Esophagus muscularis mucosa (tissue), 4 donors: ENCODE data around the gene BOK. TPM values are rescaled to one million over a fixed set of nuclear protein-coding genes. Genes with fewer than 3 reads are reported as not detected.
"Not testable (repeated sequence)": the region's sequence is repeated elsewhere in the genome, so short reads cannot be mapped to it uniquely, and the experiment has no call there.

Experiments used
- DNase-seq: peaks from one replicate; pipeline ENCODE4 v3.0.0-alpha.2; 2017; ENCODE audit errors: extremely low spot score
- H3K27ac ChIP-seq, 4 donors: fragments of 200-600 bp; sonication (generic); replicated peaks in 1 of 4; 1 replicate in 3 of 4; 2 replicates in 1 of 4; pipeline ENCODE4 v1.5.1; 2016 to 2019; ENCODE audit warnings: mild to moderate bottlenecking in 1 of 4
- H3K27me3 ChIP-seq, 4 donors: fragments of 200-600 bp; sonication (generic); one replicate each; pipeline versions ENCODE4 v1.5.1 to v1.6.0; 2016 to 2019
- H3K36me3 ChIP-seq, 4 donors: fragments of 200-600 bp; sonication (generic); one replicate each; pipeline ENCODE4 v1.5.1; 2016 to 2019
- H3K4me1 ChIP-seq, 4 donors: fragments of 200-600 bp; sonication (generic); one replicate each; pipeline ENCODE4 v1.5.1; 2016 to 2019
- H3K4me3 ChIP-seq, 4 donors: fragments of 200-600 bp; sonication (generic); 1 replicate in 2 of 4; 2 replicates in 2 of 4; pipeline ENCODE4 v1.5.1; 2016 to 2019; ENCODE audit warnings: mild to moderate bottlenecking in 4 of 4, moderate library complexity in 1 of 4
- H3K9me3 ChIP-seq, 4 donors: fragments of 200-600 bp; sonication (generic); 1 replicate in 3 of 4; 2 replicates in 1 of 4; pipeline ENCODE4 v1.5.1; 2016 to 2019
- EP300 ChIP-seq: sonication (generic); formaldehyde crosslinking; IDR thresholded peaks from one replicate; pipeline ENCODE4 v1.6.1; 2017; ENCODE audit warnings: antibody characterized with exemption
- POLR2A ChIP-seq: fragments of 450-650 bp; IDR thresholded peaks from one replicate; pipeline ENCODE4 v1.6.1; 2017; ENCODE audit warnings: antibody characterized with exemption, moderate library complexity, mild to moderate bottlenecking, low read depth
- POLR2AphosphoS5 ChIP-seq, 2 donors: sonication (generic); formaldehyde crosslinking; IDR thresholded peaks; one replicate each; pipeline ENCODE4 v1.6.1; 2017; ENCODE audit warnings: antibody characterized with exemption in 2 of 2
- WGBS: methylation state at CpG from one replicate; pipeline ENCODE4 v1.1.5; 2018; 5-methylcytosine and 5-hydroxymethylcytosine counted together
- intact Hi-C: fragments of 100-400 bp; cut with DNase I; formaldehyde crosslinking; loops from one replicate; pipeline ENCODE4 v1.15.1; 2023
- total RNA-seq, 4 donors: library from RNA; depleted of rRNA; stranded (reverse); fragments of >200 nt; gene quantifications; one replicate each; pipeline versions ENCODE4 v1.1.0 to v1.2.1, GENCODE V29; 2016
- TF ChIP-seq, protein P1 (sequence below), 3 experiments: fragments of 200-600 bp in 2 of 3; fragments of 450-650 bp in 1 of 3; sonication (generic) in 2 of 3; IDR thresholded peaks; one replicate each; pipeline ENCODE4 v1.5.1; 2017 to 2019; ENCODE audit warnings: antibody characterized with exemption in 3 of 3, mild to moderate bottlenecking in 2 of 3, moderate library complexity in 1 of 3

BOK gene
- total RNA-seq, 4 donors from 2014 or later = 55.8 to 118 (median 73.7) TPM

DNA sequence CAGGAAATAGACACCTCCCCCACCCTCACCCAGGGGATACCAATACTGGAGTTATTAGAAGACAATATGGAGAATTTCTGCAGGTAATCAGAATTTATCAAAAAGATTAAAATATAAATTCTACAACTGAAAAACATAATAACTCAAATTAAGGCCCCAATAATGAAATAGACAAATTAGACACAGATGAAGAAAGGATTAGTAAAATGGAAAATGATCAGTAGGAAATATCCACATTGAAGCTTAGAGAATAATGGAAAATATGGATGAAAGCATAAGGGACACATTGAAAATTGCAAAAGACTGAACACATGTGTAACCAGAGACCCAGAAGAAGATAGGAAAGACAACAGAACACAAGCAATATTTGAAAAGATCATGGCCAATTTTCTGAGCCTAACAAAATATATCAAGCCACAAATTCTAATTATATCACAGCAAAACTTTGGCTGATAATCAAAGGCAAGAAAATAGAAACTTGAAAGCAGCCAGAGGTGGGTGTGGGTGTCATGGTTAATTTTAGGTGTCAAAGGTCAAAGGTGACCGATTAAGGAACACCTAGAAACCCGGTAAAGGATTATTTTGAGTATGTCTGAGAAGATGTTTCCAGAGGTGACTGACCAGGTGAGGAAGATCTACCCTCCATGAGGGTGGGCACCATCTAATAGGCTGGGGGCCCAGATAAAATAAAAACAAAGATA, 28.2 kb downstream of the BOK start:
- Histone ChIP-seq H3K36me3 (peaks cover 11 to 74% (median 45%) of the 10 kb centered on the region in 4 donors), H3K4me3 (no peak overlapping the region), H3K27me3 (no peaks in the 10 kb centered on the region), H3K27ac (no peak overlapping the region), H3K9me3 (peaks cover 0 to 33% (median 28%) of the 10 kb centered on the region in 4 donors), H3K4me1 (no peaks in the 10 kb centered on the region)
- 97% methylated on average over 2 of the region's 2 CpGs for WGBS
- no peak for DNase-seq
- TF ChIP-seq, protein P1, sequence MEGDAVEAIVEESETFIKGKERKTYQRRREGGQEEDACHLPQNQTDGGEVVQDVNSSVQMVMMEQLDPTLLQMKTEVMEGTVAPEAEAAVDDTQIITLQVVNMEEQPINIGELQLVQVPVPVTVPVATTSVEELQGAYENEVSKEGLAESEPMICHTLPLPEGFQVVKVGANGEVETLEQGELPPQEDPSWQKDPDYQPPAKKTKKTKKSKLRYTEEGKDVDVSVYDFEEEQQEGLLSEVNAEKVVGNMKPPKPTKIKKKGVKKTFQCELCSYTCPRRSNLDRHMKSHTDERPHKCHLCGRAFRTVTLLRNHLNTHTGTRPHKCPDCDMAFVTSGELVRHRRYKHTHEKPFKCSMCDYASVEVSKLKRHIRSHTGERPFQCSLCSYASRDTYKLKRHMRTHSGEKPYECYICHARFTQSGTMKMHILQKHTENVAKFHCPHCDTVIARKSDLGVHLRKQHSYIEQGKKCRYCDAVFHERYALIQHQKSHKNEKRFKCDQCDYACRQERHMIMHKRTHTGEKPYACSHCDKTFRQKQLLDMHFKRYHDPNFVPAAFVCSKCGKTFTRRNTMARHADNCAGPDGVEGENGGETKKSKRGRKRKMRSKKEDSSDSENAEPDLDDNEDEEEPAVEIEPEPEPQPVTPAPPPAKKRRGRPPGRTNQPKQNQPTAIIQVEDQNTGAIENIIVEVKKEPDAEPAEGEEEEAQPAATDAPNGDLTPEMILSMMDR (IDR thresholded peaks at IDR 0.05) = no peak
- TF ChIP-seq POLR2A = no peak
- intact Hi-C loops = no loop called here

DNA sequence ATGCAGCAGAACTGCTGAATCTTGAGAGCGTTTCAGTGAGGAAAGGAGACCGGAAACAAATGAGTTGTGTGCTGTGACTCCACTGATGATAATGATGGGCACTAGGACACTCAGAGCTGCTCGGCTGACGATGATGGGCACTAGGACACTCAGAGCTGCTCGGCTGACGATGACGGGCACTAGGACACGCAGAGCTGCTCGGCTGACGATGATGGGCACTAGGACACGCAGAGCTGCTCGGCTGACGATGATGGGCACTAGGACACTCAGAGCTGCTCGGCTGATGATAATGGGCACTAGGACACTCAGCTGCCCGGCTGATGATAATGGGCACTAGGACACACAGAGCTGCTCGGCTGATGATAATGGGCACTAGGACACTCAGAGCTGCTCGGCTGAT, 31.3 kb downstream of the BOK start:
- H3K4me3 ChIP-seq, DNase-seq, H3K4me1 ChIP-seq, intact Hi-C loops, H3K27ac ChIP-seq, H3K27me3 ChIP-seq: not testable (repeated sequence)
- Histone ChIP-seq H3K36me3 (peaks cover 19 to 74% (median 39%) of the 10 kb centered on the region in 4 donors), H3K9me3 (peaks cover 0 to 33% (median 28%) of the 10 kb centered on the region in 4 donors)
- 99% methylated on average over 14 of the region's 17 CpGs for WGBS

DNA sequence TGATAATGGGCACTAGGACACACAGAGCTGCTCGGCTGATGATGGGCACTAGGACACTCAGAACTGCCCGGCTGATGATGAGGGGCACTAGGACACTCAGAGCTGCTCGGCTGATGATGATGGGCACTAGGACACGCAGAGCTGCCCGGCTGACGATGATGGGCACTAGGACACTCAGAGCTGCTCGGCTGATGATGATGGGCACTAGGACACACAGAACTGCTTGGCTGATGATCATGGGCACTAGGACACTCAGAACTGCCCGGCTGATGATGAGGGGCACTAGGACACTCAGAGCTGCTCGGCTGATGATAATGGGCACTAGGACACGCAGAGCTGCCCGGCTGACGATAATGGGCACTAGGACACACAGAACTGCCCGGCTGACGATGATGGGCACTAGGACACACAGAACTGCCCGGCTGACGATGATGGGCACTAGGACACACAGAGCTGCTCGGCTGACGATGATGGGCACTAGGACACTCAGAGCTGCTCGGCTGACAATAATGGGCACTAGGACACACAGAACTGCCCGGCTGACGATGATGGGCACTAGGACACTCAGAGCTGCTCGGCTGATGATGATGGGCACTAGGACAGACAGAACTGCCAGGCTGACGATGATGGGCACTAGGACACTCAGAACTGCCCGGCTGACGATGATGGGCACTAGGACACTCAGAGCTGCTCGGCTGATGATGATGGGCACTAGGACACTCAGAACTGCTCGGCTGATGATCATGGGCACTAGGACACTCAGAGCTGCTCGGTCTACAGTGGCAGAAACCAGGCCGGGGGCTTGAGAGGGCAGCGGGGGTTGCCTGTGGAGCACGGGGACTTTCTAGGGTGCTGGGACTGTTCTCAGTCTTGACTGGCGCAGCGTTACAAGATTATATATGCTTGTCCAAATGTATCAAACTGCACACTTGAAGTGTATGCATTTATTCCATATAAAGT, 32.2 kb downstream of the BOK start:
- Histone ChIP-seq H3K36me3 (peaks cover 23 to 75% (median 43%) of the 10 kb centered on the region in 4 donors), H3K9me3 (peaks cover 0 to 28% (median 23%) of the 10 kb centered on the region in 4 donors)
- H3K27me3 ChIP-seq, DNase-seq, H3K27ac ChIP-seq, intact Hi-C loops, H3K4me3 ChIP-seq, H3K4me1 ChIP-seq: not testable (repeated sequence)
- 85% methylated on average over 22 of the region's 33 CpGs for WGBS

DNA sequence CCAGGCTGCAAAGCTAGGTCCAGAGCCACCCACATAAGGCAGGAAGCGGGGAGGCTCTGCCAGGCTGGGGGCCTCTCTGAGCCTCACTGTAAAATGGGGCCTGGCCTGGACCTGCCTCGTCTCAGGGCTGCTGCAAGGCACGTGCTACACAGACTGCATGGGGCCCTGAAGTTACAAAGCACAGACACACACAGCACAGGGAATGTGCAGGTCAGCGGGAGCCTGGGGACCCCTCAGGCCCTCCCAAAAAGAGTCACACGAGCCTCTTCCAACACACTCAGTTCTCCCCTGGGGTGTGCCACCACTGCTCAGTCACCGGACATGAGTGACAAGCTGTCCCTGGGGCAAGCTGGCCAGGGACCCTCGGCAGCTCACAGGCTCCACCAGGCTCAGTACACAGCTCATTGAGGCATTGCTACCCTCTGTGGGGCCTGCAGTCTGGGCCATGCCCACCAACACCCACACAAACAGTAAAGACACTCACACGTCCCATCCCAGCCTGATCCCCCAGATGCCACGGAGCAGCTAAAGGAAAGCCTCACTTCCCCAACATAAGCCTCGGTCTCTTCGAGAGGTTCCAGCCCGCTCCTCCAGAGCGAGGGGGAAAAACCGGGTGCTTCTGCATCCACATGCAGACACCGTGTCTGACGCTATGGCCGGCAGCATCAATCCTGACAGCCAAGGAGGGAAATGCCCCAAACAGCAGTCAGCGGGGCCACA, 33.7 kb downstream of the BOK start:
- Histone ChIP-seq H3K4me1 (no peaks in the 10 kb centered on the region), H3K27ac (no peak overlapping the region), H3K9me3 (peaks cover 0 to 13% (median 8%) of the 10 kb centered on the region in 4 donors), H3K27me3 (no peaks in the 10 kb centered on the region), H3K36me3 (peaks cover 23 to 80% (median 46%) of the 10 kb centered on the region in 4 donors), H3K4me3 (no peak overlapping the region)
- intact Hi-C loops = no loop called here
- TF ChIP-seq POLR2AphosphoS5 (IDR thresholded peaks at IDR 0.05) (no peak), EP300 (no peak), POLR2A (no peak)
- TF ChIP-seq, protein P1 (IDR thresholded peaks at IDR 0.05) = no peak
- no peak for DNase-seq
- WGBS = 87% methylated on average over 14 of the region's 18 CpGs

DNA sequence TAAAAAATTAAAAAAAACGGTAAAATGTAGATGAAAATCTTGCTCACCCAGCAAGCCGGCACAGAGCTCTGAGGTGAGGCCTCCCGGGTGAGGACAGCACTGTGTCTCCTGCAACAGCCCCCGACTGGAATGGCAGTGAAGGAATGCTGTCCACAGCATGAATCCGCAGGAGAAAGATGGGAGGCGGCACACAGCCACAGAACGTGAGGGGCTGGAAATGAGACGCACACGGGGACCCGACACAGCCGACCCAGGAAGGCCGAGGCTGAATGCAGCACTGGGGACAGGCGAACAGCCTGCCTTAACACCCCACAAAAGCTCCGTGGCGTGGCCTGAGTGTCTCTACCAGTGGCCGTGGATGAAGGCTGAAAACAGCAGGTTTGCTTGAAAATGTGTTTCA, 34.7 kb downstream of the BOK start:
- TF ChIP-seq EP300 (no peak), POLR2AphosphoS5 (IDR thresholded peaks at IDR 0.05) (no peak), POLR2A (no peak)
- TF ChIP-seq, protein P1 (IDR thresholded peaks at IDR 0.05) = no peak
- H3K36me3 ChIP-seq = peaks cover 23 to 75% (median 51%) of the 10 kb centered on the region in 4 donors
- WGBS = 95% methylated on average over 15 of the region's 16 CpGs
- no peak for DNase-seq
- peaks cover 0 to 3% (median under 1%) of the 10 kb centered on the region in 4 donors for H3K9me3 ChIP-seq
- no peaks in the 10 kb centered on the region for H3K27me3 ChIP-seq
- H3K4me1 ChIP-seq = no peaks in the 10 kb centered on the region
- no peak overlapping the region for H3K4me3 ChIP-seq
- intact Hi-C loops = no loop called here
- H3K27ac ChIP-seq = no peak overlapping the region
